Caco-2 (cell line): ENCODE data around the gene TRIM59. TPM values are rescaled to one million over a fixed set of nuclear protein-coding genes. Genes with fewer than 3 reads are reported as not detected.

Experiments
- BruUV-seq: library from RNA; stranded (reverse); fragments of 400-500 nt; replicated peaks from 2 replicates; lab custom pipeline; 2021; lab: Mats Ljungman, UMichigan
- CTCF ChIA-PET: fragments of 300-600 bp; sonication (Branson Sonifier 250); formaldehyde crosslinking; loops from one replicate; lab custom pipeline; 2022; ENCODE audit warnings: antibody characterized with exemption; lab: Charles Lee
- POLR2A ChIA-PET: fragments of 300-600 bp; sonication (Branson Sonifier 250); formaldehyde crosslinking; loops from one replicate; lab custom pipeline; 2022; ENCODE audit warnings: antibody characterized with exemption; lab: Charles Lee
- DNase-seq, 2 experiments: peaks; one replicate each; pipeline versions ENCODE4 v3.0.0 to v3.0.0-alpha.2; 2020 to 2022
- H3K27me3 ChIP-seq: replicated peaks from 2 replicates; pipeline ENCODE4 v1.6.0; 2011; ENCODE audit warnings: low read length; ENCODE audit not compliant: control insufficient read depth, insufficient read depth
- H3K36me3 ChIP-seq: 2 replicates; pipeline ENCODE4 v1.5.1; 2011; ENCODE audit warnings: low read length; ENCODE audit not compliant: control insufficient read depth, insufficient read depth
- H3K4me1 ChIP-seq: fragments of 250-450 bp; sonication (Bioruptor Pico); 2 replicates; pipeline ENCODE4 v1.5.1; 2020; ENCODE audit warnings: mild to moderate bottlenecking
- H3K4me3 ChIP-seq: 2 replicates; pipeline ENCODE4 v1.5.1; 2011; ENCODE audit warnings: low read depth, mild to moderate bottlenecking, control low read depth, low read length
- H3K9me3 ChIP-seq: fragments of 250-450 bp; sonication (Bioruptor Pico); 2 replicates; pipeline ENCODE4 v1.5.1; 2020; ENCODE audit warnings: mild to moderate bottlenecking, moderate library complexity
- H3K27ac Mint-ChIP-seq: one replicate; pipeline ENCODE4 v1.8.0; 2022; ENCODE audit warnings: mixed read lengths; ENCODE audit not compliant: unreplicated experiment
- H3K27me3 Mint-ChIP-seq: one replicate; pipeline ENCODE4 v1.8.0; 2022; ENCODE audit warnings: mixed read lengths; ENCODE audit not compliant: insufficient read depth, unreplicated experiment
- H3K36me3 Mint-ChIP-seq: one replicate; pipeline ENCODE4 v1.8.0; 2022; ENCODE audit warnings: mild to moderate bottlenecking, mixed read lengths; ENCODE audit not compliant: insufficient read depth, unreplicated experiment
- H3K4me1 Mint-ChIP-seq: one replicate; pipeline ENCODE4 v1.8.0; 2022; ENCODE audit warnings: low read depth, mixed read lengths; ENCODE audit not compliant: unreplicated experiment
- H3K4me3 Mint-ChIP-seq: one replicate; pipeline ENCODE4 v1.8.0; 2022; ENCODE audit warnings: mild to moderate bottlenecking, moderate library complexity, mixed read lengths; ENCODE audit not compliant: unreplicated experiment
- H3K9me3 Mint-ChIP-seq: one replicate; pipeline ENCODE4 v1.8.0; 2022; ENCODE audit warnings: mixed read lengths; ENCODE audit not compliant: unreplicated experiment
- CTCF ChIP-seq, 2 experiments: fragments of 200-600 bp in 1 of 2; IDR thresholded peaks; 1 replicate in 1 of 2; 2 replicates in 1 of 2; pipeline versions ENCODE4 v1.5.1 to v1.8.0; 2011 to 2022; ENCODE audit warnings: antibody characterized with exemption in 1 of 2, control low read depth in 1 of 2, inconsistent platforms in 1 of 2, low read depth in 1 of 2, low read length in 1 of 2, mild to moderate bottlenecking in 1 of 2, moderate library complexity in 1 of 2; ENCODE audit not compliant: insufficient read depth in 1 of 2, severe bottlenecking in 1 of 2, unreplicated experiment in 1 of 2
- intact Hi-C: fragments of 100-400 bp; cut with micrococcal nuclease; formaldehyde crosslinking; loops from one replicate; pipeline ENCODE4 v1.10.0; 2022; ENCODE audit not compliant: unreplicated experiment
- total RNA-seq: library from RNA; stranded (reverse); gene quantifications from 2 replicates; pipeline ENCODE4 v1.2.3, GENCODE V29; 2022

Gene TRIM59
- total RNA-seq, 1 experiment from 2014 or later, result 4.5 TPM

GRCh38 chr3:160464971-160465370 lies 15.4 kb upstream of the TRIM59 start:
- BruUV-seq, result no TSS peak
- H3K4me1 Mint-ChIP-seq, result no peaks in the 10 kb centered on the region
- H3K9me3 Mint-ChIP-seq, result peaks cover 13% of the 10 kb centered on the region
- no peak for DNase-seq
- ChIA-PET POLR2A (no interaction called here), CTCF (no interaction called here)
- intact Hi-C loops, result no loop called here
- H3K36me3 ChIP-seq, result no peaks in the 10 kb centered on the region
- H3K36me3 Mint-ChIP-seq, result no peaks in the 10 kb centered on the region
- no peak overlapping the region for H3K4me3 ChIP-seq
- H3K4me1 ChIP-seq, result no peaks in the 10 kb centered on the region
- no peaks in the 10 kb centered on the region for H3K27me3 ChIP-seq
- peaks cover 1% of the 10 kb centered on the region for H3K9me3 ChIP-seq
- H3K4me3 Mint-ChIP-seq, result no peak overlapping the region
- TF ChIP-seq CTCF (IDR thresholded peaks at IDR 0.05; ENCODE audit: insufficient read depth in 1 of 2, low read depth in 1 of 2, low read length in 1 of 2, severe bottlenecking in 1 of 2, unreplicated experiment in 1 of 2), result no peak
- H3K27me3 Mint-ChIP-seq, result no peaks in the 10 kb centered on the region
- H3K27ac Mint-ChIP-seq, result no peak overlapping the region

- ChIA-PET POLR2A (no interaction called here), CTCF (no interaction called here)
- Histone ChIP-seq H3K27me3 (no peaks in the 10 kb centered on the region), H3K4me1 (no peaks in the 10 kb centered on the region), H3K4me3 (no peak overlapping the region), H3K36me3 (no peaks in the 10 kb centered on the region), H3K9me3 (no peaks in the 10 kb centered on the region)
- H3K27ac Mint-ChIP-seq, result no peak overlapping the region
- H3K27me3 Mint-ChIP-seq, result no peaks in the 10 kb centered on the region
- H3K9me3 Mint-ChIP-seq, result peaks cover 7% of the 10 kb centered on the region
- no peak for DNase-seq
- no TSS peak for BruUV-seq
- TF ChIP-seq CTCF (IDR thresholded peaks at IDR 0.05; ENCODE audit: insufficient read depth in 1 of 2, low read depth in 1 of 2, low read length in 1 of 2, severe bottlenecking in 1 of 2, unreplicated experiment in 1 of 2), result no peak
- H3K4me1 Mint-ChIP-seq, result no peaks in the 10 kb centered on the region
- no peaks in the 10 kb centered on the region for H3K36me3 Mint-ChIP-seq
- intact Hi-C loops, result no loop called here
- H3K4me3 Mint-ChIP-seq, result no peak overlapping the region
Measured at GRCh38 chr3:160464321-160464720, 14.7 kb upstream of the TRIM59 start.

GRCh38 chr3:160460033-160460432 lies 10.4 kb upstream of the TRIM59 start:
- intact Hi-C loops, result no loop called here
- Histone ChIP-seq H3K27me3 (no peaks in the 10 kb centered on the region), H3K4me3 (no peak overlapping the region), H3K36me3 (no peaks in the 10 kb centered on the region), H3K4me1 (no peaks in the 10 kb centered on the region), H3K9me3 (no peaks in the 10 kb centered on the region)
- H3K27ac Mint-ChIP-seq, result no peak overlapping the region
- no peak for DNase-seq
- ChIA-PET POLR2A (interaction anchor here (0.6 kb wide), 1 partner anchor 1906 kb away, joined by 4 read pairs; no protein-coding TSS in a partner anchor), CTCF (no interaction called here)
- BruUV-seq, result no TSS peak
- H3K9me3 Mint-ChIP-seq, result no peaks in the 10 kb centered on the region
- no peaks in the 10 kb centered on the region for H3K36me3 Mint-ChIP-seq
- no peak for TF ChIP-seq CTCF (IDR thresholded peaks at IDR 0.05; ENCODE audit: insufficient read depth in 1 of 2, low read depth in 1 of 2, low read length in 1 of 2, severe bottlenecking in 1 of 2, unreplicated experiment in 1 of 2)
- H3K27me3 Mint-ChIP-seq, result peaks cover 11% of the 10 kb centered on the region
- H3K4me1 Mint-ChIP-seq, result no peaks in the 10 kb centered on the region
- H3K4me3 Mint-ChIP-seq, result no peak overlapping the region
